ENCODE results near the gene ERBB4. TPM values are rescaled to one million over a fixed set of nuclear protein-coding genes. Genes with fewer than 3 reads are reported as not detected.

The ERBB4 gene
- total and polyA plus RNA-seq, 10 of the 15 experiments (the other 5 are each of a cell fraction or from before 2014, with no cell fraction given): under 0.01 to 0.23 (median 0.01) TPM; not detected in 4

GRCh38 chr2:212136216-212136795 is 402.3 kb downstream of the ERBB4 start:
- DNase-seq (ENCODE audit: low read depth, low spot score): no peak
- Histone ChIP-seq H3K4me2 (ENCODE audit: control insufficient read depth, insufficient read depth) (no peak overlapping the region), H3K4me1 (ENCODE audit: control insufficient read depth, insufficient read depth, low read length) (no peaks in the 10 kb centered on the region), H2AFZ (ENCODE audit: control insufficient read depth, low read depth, low read length) (no peak overlapping the region), H3K9me3 (replicated peaks; ENCODE audit: control insufficient read depth, insufficient read depth, low read length) (no peaks in the 10 kb centered on the region), H3K4me3 (no peak overlapping the region), H3K27me3 (replicated peaks in 1 of 2; ENCODE audit: control insufficient read depth in 2 of 2, insufficient read depth in 2 of 2, low read length in 1 of 2) (no peaks in the 10 kb centered on the region), H3K36me3 (ENCODE audit: control insufficient read depth in 2 of 2, insufficient read depth in 2 of 2, low read length in 1 of 2) (no peaks in the 10 kb centered on the region), H4K20me1 (ENCODE audit: control insufficient read depth, insufficient read depth) (no peaks in the 10 kb centered on the region), H3K79me2 (ENCODE audit: control insufficient read depth, insufficient read depth, low read length) (no peaks in the 10 kb centered on the region), H3K27ac (ENCODE audit: control insufficient read depth, insufficient read depth) (no peak overlapping the region), H3K9ac (ENCODE audit: control insufficient read depth, insufficient read depth, low read length) (no peak overlapping the region)
- in situ Hi-C loops (cut with MboI): no loop called here
- ChIA-PET POLR2A (no interaction called here), RAD21 (ENCODE audit: unreplicated experiment) (no interaction called here), CTCF (interaction anchor here (1.0 kb wide), 1 partner anchor 10 kb away, joined by 3 read pairs; no protein-coding TSS in a partner anchor), SMC1A (ENCODE audit: uncharacterized antibody, unreplicated experiment) (interaction anchor here (1.2 to 1.4 kb wide), 3 partner anchors 10 to 175 kb away, joined by 4 to 5 read pairs (median 4); no protein-coding TSS in a partner anchor)
- WGBS (ENCODE audit: insufficient coverage, insufficient replicate concordance, low lambda C conversion rate, missing lambda C conversion rate): 0% methylated on average over 2 of the region's 2 CpGs
- intact Hi-C loops (cut with micrococcal nuclease; ENCODE audit: unreplicated experiment): no loop called here
- ATAC-seq: no peak
- BruUV-seq (replicated peaks): no TSS peak
- no peak for FAIRE-seq
- TF ChIP-seq IRF5 (IDR thresholded peaks at IDR 0.05; ENCODE audit: borderline replicate concordance): no peak
- TF ChIP-seq ELK1 (IDR thresholded peaks at IDR 0.05; ENCODE audit: low read depth, low read length): no peak
- TF ChIP-seq IRF4 (IDR thresholded peaks at IDR 0.05; ENCODE audit: low read depth, low read length): no peak
- TF ChIP-seq CREM (IDR thresholded peaks at IDR 0.05; ENCODE audit: low read depth): no peak
- no peak for TF ChIP-seq CTCF (IDR thresholded peaks at IDR 0.05 in 2 of 3, conservative IDR thresholded peaks at IDR 0.05 in 1 of 3; ENCODE audit: control insufficient read depth in 2 of 3, extremely low read depth in 1 of 3, insufficient read depth in 1 of 3, low read depth in 3 of 3, low read length in 3 of 3)
- TF ChIP-seq KDM1A (IDR thresholded peaks at IDR 0.05; ENCODE audit: borderline replicate concordance): no peak
- TF ChIP-seq REST (IDR thresholded peaks at IDR 0.05; ENCODE audit: low read depth, low read length): no peak
- TF ChIP-seq FOXM1 (IDR thresholded peaks at IDR 0.05; ENCODE audit: low read depth, low read length): no peak
- no peak for TF ChIP-seq BMI1 (IDR thresholded peaks at IDR 0.05; ENCODE audit: borderline replicate concordance)
- no peak for TF ChIP-seq MYC (IDR thresholded peaks at IDR 0.05; ENCODE audit: insufficient read depth, insufficient read length, insufficient replicate concordance, low read length, severe bottlenecking)
- no peak for TF ChIP-seq NR2F1 (conservative IDR thresholded peaks at IDR 0.05)
- no peak for TF ChIP-seq NFXL1 (IDR thresholded peaks at IDR 0.05; ENCODE audit: borderline replicate concordance)
- no peak for TF ChIP-seq RELA (IDR thresholded peaks at IDR 0.05; ENCODE audit: borderline replicate concordance, partially characterized antibody)
- no peak for TF ChIP-seq USF1 (IDR thresholded peaks at IDR 0.05; ENCODE audit: borderline replicate concordance, extremely low read length, insufficient read depth, low read depth, low read length)
- no peak for TF ChIP-seq LARP7 (IDR thresholded peaks at IDR 0.05)
